Peyer's patch (tissue), 4 donors: ENCODE measurements around the gene HSBP1. TPM values are rescaled to one million over a fixed set of nuclear protein-coding genes. Genes with fewer than 3 reads are reported as not detected.

ENCODE experiments used
- DNase-seq, 3 donors: peaks; one replicate each; pipeline ENCODE4 v3.0.0-alpha.2; 2017 to 2019
- H3K27ac ChIP-seq, 4 donors: fragments of 200-600 bp; sonication (generic); one replicate each; pipeline ENCODE4 v1.5.1; 2016 to 2019
- H3K27me3 ChIP-seq, 2 donors: fragments of 200-600 bp; sonication (generic); one replicate each; pipeline ENCODE4 v1.5.1; 2019
- H3K36me3 ChIP-seq, 3 donors: fragments of 200-600 bp; sonication (generic); one replicate each; pipeline ENCODE4 v1.5.1; 2016 to 2019
- H3K4me1 ChIP-seq, 4 donors: fragments of 200-600 bp; sonication (generic); one replicate each; pipeline ENCODE4 v1.5.1; 2016 to 2019
- H3K4me3 ChIP-seq, 4 donors: fragments of 200-600 bp; sonication (generic); 1 replicate in 3 of 4; 2 replicates in 1 of 4; pipeline ENCODE4 v1.5.1; 2016 to 2019; ENCODE audit warnings: mild to moderate bottlenecking in 1 of 4
- H3K9me3 ChIP-seq, 4 donors: fragments of 200-600 bp; sonication (generic); one replicate each; pipeline ENCODE4 v1.5.1; 2016 to 2019; ENCODE audit warnings: mild to moderate bottlenecking in 1 of 4
- POLR2A ChIP-seq, 2 donors: fragments of 450-650 bp; IDR thresholded peaks; one replicate each; pipeline ENCODE4 v1.5.1; 2017; ENCODE audit warnings: antibody characterized with exemption in 2 of 2, mild to moderate bottlenecking in 2 of 2, moderate library complexity in 2 of 2
- total RNA-seq, 4 donors: library from RNA; depleted of rRNA; stranded (reverse); fragments of >200 nt; gene quantifications; one replicate each; pipeline ENCODE4 v1.1.0, GENCODE V29; 2016
- TF ChIP-seq, protein P1 (sequence below), 6 experiments: fragments of 450-650 bp in 4 of 6; fragments of 200-600 bp in 2 of 6; sonication (generic) in 1 of 6; IDR thresholded peaks; one replicate each; pipeline ENCODE4 v1.5.1; 2017 to 2019; ENCODE audit warnings: antibody characterized with exemption in 6 of 6, mild to moderate bottlenecking in 3 of 6, moderate library complexity in 1 of 6

HSBP1 gene
- total RNA-seq, 4 donors from 2014 or later, result 12.4 to 19.0 (median 18.1) TPM

DNA sequence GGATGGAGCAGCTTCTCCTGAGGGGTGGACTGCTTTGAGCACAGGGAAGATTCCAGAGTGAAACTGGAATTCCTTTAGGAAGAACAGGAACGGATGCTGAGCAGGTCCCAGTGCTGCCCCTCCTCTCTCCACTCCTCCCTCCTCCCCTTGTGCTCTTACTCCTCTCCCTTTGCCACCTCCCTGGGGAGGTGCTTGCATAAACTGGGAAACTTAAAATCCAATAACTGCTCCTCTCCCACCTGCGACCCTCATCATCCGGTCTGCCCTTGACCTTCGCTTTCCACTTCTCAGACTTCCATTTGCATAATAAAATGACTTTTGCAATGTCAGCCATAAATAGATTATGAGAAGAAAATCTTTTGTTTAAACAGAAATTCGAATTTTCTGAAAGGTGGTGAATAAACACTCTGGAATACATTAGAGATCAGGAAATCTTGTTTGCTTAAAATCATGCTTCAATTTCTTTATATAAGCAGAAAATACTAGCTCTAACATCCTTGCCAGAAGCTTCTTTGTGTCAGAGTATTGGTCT is 23.7 kb downstream of the HSBP1 start:
- H3K36me3 ChIP-seq, result no peaks in the 10 kb centered on the region
- no peak overlapping the region for H3K27ac ChIP-seq
- peak in 1 of 3 donors; percentile 22 for DNase-seq
- TF ChIP-seq, protein P1, sequence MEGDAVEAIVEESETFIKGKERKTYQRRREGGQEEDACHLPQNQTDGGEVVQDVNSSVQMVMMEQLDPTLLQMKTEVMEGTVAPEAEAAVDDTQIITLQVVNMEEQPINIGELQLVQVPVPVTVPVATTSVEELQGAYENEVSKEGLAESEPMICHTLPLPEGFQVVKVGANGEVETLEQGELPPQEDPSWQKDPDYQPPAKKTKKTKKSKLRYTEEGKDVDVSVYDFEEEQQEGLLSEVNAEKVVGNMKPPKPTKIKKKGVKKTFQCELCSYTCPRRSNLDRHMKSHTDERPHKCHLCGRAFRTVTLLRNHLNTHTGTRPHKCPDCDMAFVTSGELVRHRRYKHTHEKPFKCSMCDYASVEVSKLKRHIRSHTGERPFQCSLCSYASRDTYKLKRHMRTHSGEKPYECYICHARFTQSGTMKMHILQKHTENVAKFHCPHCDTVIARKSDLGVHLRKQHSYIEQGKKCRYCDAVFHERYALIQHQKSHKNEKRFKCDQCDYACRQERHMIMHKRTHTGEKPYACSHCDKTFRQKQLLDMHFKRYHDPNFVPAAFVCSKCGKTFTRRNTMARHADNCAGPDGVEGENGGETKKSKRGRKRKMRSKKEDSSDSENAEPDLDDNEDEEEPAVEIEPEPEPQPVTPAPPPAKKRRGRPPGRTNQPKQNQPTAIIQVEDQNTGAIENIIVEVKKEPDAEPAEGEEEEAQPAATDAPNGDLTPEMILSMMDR (IDR thresholded peaks at IDR 0.05), result no peak
- TF ChIP-seq POLR2A (IDR thresholded peaks at IDR 0.05), result no peak
- H3K27me3 ChIP-seq, result no peaks in the 10 kb centered on the region
- no peaks in the 10 kb centered on the region for H3K4me1 ChIP-seq
- H3K9me3 ChIP-seq, result no peaks in the 10 kb centered on the region
- no peak overlapping the region for H3K4me3 ChIP-seq

DNA sequence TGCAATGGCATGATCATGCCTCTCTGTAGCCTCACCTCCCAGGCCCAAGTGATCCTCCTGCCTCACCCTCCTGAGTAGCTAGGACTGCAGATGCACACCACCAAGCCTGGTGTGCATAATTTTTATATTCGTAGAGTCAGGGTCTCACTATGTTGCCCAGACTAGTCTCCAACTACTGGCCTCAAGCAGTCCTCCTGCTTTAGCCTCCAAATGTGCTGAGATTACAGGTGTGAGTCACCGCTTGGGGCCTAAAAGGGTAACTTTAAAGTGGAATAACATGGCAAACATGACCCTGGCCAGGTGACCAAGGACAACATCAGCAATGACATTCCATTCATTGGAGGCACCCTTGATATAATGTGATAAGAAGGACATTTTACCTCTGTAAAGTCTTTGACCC is 26.1 kb downstream of the HSBP1 start:
- no peak for TF ChIP-seq POLR2A (IDR thresholded peaks at IDR 0.05)
- TF ChIP-seq, protein P1 (IDR thresholded peaks at IDR 0.05), result no peak
- Histone ChIP-seq H3K27me3 (no peaks in the 10 kb centered on the region), H3K4me3 (no peak overlapping the region), H3K27ac (no peak overlapping the region), H3K9me3 (no peaks in the 10 kb centered on the region), H3K36me3 (no peaks in the 10 kb centered on the region), H3K4me1 (no peaks in the 10 kb centered on the region)
- DNase-seq, result no peak

DNA sequence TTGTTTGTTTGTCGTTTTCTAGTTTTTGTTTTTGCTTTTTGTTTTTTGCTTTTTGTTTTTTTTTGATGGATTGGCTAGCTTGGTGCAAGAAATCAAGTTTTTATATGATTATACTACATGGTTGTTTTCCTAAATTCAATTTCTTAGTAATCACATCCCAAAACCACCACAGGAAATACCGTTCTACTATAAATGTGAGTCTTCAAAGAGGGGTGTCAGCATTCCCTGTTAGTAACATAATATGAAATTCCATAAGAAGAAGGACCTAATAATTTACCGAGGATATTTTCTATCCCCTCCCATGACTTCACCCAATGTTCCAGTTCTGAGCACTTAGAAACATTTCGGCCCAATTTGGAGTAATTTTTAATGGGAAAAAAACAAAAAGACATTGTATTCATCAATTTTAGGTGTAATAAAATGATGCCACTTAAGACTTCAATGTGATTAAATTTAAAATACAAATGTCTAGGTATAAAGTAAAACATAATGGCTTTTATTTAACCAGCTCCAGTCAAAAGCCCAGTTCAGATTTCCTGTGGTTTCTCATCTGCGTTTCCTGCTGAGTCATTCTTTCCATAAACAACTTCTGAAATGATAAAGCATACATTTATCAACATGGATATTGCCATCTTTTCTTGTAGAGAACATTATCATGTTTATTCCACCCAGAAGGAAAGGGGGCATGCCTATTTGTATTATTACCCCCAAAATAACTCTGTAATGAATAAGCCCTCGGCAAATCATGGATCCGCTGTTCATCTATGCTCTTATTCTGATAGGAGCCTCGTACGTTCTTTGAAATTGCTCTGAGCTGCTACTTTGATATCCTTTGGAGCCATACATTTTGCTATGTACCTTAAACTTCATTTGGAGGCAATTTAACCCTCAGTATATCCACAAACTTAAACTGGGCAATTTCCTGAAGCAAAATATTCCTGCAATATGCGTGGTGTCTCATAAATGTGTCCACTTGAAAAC is 28.1 kb downstream of the HSBP1 start:
- no peak for DNase-seq
- no peaks in the 10 kb centered on the region for H3K27me3 ChIP-seq
- H3K9me3 ChIP-seq, result no peaks in the 10 kb centered on the region
- no peaks in the 10 kb centered on the region for H3K4me1 ChIP-seq
- H3K36me3 ChIP-seq, result no peaks in the 10 kb centered on the region
- H3K4me3 ChIP-seq, result no peak overlapping the region
- no peak overlapping the region for H3K27ac ChIP-seq
- TF ChIP-seq POLR2A (IDR thresholded peaks at IDR 0.05), result no peak
- TF ChIP-seq, protein P1 (IDR thresholded peaks at IDR 0.05), result no peak

DNA sequence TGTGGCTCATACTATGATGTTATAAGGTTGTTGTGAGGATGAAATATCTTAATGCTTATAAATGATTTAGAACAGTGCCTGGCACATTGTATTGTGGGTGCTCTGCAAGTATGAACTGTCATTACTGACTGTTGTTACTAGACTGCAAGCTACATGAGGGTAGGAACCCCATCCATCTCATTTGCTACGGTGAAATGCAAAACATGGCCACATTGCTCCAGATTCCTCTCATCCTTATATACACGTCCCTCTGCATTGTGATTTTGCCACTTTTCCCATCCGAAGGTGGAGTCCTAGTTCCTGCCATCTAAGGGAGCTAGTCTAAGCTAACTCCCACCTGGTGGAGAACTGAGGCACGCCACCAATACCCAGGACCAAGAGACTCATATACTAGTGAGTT is 29.8 kb downstream of the HSBP1 start:
- Histone ChIP-seq H3K27me3 (no peaks in the 10 kb centered on the region), H3K27ac (no peak overlapping the region), H3K9me3 (no peaks in the 10 kb centered on the region), H3K36me3 (no peaks in the 10 kb centered on the region), H3K4me1 (no peaks in the 10 kb centered on the region), H3K4me3 (no peak overlapping the region)
- no peak for DNase-seq
- TF ChIP-seq, protein P1 (IDR thresholded peaks at IDR 0.05), result no peak
- TF ChIP-seq POLR2A (IDR thresholded peaks at IDR 0.05), result no peak

DNA sequence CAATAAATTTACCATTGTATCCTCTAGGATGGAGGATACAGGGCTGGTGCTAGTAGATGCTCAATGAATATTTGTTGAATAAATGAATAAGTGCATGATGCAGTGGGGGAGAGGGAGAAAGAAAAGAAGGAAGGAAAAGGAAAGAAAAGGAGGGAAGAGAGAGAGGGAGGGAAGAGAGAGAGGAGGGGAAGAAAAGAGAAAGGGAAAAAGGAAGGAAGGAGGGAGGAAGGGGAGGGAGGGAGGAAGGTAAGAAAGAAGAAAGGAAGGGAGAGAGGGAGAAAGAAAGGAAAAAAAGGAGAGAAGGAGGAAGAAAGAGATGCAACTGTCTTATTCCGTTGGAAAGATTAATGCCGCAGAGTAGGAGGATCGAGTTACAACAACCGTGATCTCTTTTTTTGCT is 30.4 kb downstream of the HSBP1 start:
- no peaks in the 10 kb centered on the region for H3K27me3 ChIP-seq

More for the DNA sequence above, 30.4 kb downstream of the HSBP1 start:
- Histone ChIP-seq H3K36me3 (no peaks in the 10 kb centered on the region), H3K9me3 (no peaks in the 10 kb centered on the region), H3K27ac (no peak overlapping the region), H3K4me1 (no peaks in the 10 kb centered on the region), H3K4me3 (no peak overlapping the region)
- no peak for DNase-seq
- TF ChIP-seq POLR2A (IDR thresholded peaks at IDR 0.05), result no peak
- TF ChIP-seq, protein P1 (IDR thresholded peaks at IDR 0.05), result no peak
